Endometrial microvascular endothelial cells (primary cell): ENCODE data around the gene C14orf119. TPM values are rescaled to one million over a fixed set of nuclear protein-coding genes. Genes with fewer than 3 reads are reported as not detected.
"Not testable (repeated sequence)": the region's sequence is repeated elsewhere in the genome, so short reads cannot be mapped to it uniquely, and the experiment has no call there.

Experiments used
- in situ Hi-C: cut with HindIII; loops from 2 replicates; pipeline ENCODE4 v1.10.0; 2017; ENCODE audit warnings: low sequenced_read_pairs, low pct_unique_long_range_greater_than_20kb; ENCODE audit errors: inconsistent ontology term
- total RNA-seq: library from RNA; depleted of rRNA; stranded (reverse); fragments of >200 nt; gene quantifications from one replicate; pipeline ENCODE4 v1.2.3, GENCODE V29; 2015; ENCODE audit errors: inconsistent ontology term

The C14orf119 gene
- total RNA-seq, 1 donor from 2014 or later, result 51.6 TPM

DNA sequence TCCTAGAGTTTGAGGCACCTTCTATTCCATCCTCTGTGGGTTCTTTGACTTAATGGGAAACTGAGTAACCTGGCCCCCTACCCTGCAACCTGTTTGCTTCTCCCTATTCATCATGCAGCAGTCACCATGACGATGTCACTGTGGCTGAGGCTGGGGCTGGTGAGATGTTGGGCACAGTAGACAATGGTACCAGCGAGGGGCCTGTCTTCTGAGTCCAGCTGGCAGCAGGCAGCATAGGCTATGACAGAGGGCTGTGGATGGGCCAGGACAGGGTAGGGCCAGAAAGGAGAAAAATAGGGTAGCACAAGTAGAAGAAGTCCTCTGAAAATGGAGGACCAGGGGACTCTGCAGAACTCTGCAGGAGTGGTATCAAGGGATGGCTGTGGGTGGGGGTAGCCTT, 7.5 kb downstream of the C14orf119 start:
- in situ Hi-C loops, result no loop called here

DNA sequence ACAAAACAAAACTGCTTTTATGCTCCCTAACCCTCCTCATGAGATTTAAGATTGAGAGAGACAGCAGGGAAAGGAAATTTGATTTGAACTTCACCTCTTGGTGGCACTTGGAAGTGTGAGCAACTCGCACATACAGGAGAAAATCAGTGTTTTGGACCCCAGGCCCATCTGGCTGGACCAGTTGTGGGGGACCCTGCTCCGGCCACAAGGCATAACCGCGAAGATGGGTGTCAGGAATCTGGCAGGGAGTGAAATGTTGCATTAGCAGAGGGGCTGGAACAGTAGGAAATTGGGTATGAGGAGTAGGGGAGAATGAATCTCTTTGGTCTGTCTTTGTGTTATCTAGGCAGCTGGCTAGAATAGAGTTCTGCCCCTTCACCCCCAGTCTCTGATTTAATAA, 8.3 kb downstream of the C14orf119 start:
- in situ Hi-C loops, result no loop called here

DNA sequence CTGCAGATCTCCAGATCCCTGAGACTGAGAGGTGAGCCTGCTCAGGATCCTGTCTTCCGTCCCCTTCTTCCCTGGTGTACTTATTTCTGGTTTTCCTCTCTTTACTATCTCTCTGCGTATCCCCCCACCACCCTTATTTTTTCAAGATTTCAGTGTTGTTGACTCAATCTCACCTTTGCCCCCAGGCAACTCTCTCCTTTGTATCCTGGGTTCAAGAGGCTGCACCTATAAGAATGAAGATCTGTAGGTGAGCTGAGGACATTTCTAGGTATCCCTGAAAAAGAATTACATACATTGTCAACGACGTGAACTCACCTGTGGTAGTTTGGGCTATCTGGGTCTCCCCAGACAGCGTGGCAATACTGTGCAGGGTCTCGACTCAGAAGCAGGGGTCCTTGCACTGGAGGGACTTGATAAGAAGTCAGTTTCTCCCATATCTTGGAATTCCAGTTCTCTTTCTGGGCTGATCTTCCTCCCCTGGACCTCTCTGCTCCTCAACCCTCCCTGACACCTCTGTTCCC, 8.8 kb downstream of the C14orf119 start:
- in situ Hi-C loops, result no loop called here

DNA sequence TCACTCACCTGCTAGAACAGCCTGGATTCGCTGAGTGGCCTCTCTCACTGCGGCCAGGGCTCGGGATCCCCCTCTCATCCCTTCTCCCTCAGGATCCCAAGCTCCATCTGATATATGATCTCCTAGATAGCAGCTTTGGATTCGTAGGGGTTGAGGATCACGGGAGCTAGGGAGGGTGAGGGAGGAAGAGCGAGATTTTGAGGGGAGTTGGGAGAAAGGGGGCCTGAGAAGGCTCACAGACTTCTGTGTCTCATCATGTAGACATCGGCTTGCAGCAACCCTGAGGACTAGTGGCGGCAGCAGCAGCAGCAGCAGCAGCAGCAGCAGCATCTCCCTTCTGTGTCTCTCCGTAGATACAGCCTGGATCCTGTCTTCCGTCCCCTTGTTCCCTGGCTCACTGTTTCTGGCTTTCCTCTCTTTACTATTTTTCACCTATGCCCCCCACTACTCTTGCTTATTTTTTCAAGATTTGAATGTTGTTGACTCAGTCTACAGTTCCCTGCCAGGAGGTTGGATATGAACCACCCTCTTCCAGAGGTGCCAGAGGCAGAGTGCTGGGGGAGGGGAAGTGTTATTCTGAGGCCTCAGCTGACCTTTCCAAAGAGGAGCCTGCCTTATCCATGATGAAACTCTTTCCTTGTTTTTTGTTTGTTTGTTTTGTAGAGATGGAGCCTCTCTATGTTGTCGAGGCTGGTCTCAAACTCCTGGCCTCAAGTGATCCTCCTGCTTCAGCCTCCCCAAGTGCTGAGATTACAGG, 9.5 kb downstream of the C14orf119 start, which contains the start of gene CIROP:
Gene CIROP, minus strand, starts transcription at position 399 of the 757 bp plus-strand sequence. Its CDS starts 69 bp downstream, at position 330.
- in situ Hi-C loops, result no loop called here

DNA sequence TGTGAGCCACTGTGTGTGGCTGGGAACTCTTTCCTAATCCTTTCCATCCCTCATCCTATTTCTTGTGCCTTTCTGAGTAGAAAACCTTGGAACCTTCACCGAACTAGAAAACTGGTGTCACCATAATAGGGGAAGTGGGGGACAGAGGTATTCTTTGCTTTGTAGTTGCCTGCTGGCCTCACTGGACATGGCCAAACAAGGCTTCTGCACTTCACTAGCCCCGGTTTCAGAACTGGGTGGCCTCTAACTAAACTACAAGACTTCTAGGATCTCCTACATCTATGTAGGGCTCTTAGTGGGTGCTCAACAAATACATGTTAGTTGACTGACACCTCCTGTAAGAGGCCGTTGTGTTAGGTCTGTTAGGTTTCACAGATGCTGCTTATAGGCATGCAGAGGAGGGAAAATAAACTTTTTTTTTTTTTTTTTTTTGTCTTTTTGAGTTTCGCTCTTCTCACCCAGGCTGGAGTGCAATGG, 10.1 kb downstream of the C14orf119 start:
- in situ Hi-C loops, result no loop called here

DNA sequence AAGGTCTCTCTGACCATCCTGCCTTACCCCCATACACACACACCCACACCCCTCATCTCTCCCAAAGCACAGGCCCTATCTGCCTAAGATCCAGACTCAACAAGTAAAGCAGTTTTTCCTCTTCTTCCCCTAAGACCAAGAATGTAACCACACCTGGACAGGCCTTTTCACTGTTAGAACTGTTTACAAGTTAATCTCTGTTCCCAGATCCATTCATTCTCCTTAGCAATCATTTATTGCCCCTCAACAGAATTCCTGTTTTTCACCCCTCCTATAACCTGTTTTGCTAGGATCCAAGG, 11.4 kb downstream of the C14orf119 start:
- in situ Hi-C loops, result no loop called here

DNA sequence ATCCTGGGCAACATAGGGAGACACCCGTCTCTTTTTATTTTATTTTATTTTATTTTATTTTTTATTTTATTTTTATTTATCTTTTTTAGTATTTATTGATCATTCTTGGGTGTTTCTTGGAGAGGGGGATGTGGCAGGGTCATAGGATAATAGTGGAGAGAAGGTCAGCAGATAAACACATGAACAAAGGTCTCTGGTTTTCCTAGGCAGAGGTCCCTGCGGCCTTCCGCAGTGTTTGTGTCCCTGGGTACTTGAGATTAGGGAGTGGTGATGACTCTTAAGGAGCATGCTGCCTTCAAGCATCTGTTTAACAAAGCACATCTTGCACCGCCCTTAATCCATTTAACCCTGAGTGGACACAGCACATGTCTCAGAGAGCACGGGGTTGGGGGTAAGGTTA, 12.3 kb downstream of the C14orf119 start:
- in situ Hi-C loops, result not testable (repeated sequence)

DNA sequence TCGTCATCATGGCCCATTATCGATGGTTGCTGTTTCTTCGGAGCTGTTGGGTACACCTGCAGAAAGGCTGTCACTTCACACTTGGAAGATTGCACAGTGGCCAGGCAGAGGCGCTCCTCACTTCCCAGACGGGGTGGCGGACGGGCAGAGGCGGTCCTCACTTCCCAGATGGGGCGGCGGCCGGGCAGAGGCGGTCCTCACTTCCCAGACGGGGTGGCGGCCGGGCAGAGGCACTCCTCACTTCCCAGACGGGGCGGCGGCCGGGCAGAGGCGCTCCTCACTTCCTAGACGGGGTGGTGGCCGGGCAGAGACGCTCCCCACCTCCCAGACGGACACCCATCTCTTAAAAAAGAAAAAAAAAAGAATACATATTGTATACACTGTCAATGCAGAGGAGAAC, 12.9 kb downstream of the C14orf119 start:
- in situ Hi-C loops, result not testable (repeated sequence)

DNA sequence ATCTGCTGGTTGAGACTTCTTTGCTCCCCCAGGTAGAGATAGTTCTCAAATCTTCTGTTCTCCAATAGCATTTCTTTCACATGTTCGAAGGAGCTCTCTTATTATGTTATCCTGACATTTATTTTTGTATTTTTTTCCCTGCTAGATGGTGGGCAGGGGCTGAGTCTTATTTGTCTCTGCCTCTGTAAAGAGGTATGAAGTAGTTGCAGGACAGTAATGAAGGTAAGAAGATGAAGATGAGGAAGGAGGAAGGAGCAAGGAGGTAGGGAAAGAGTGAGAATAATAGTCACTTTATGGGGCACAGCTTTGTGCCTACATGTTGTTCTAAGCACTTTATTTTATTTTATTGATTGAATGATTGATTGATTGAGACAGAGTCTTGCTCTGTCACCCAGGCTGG, 14.5 kb downstream of the C14orf119 start:
- in situ Hi-C loops, result no loop called here

DNA sequence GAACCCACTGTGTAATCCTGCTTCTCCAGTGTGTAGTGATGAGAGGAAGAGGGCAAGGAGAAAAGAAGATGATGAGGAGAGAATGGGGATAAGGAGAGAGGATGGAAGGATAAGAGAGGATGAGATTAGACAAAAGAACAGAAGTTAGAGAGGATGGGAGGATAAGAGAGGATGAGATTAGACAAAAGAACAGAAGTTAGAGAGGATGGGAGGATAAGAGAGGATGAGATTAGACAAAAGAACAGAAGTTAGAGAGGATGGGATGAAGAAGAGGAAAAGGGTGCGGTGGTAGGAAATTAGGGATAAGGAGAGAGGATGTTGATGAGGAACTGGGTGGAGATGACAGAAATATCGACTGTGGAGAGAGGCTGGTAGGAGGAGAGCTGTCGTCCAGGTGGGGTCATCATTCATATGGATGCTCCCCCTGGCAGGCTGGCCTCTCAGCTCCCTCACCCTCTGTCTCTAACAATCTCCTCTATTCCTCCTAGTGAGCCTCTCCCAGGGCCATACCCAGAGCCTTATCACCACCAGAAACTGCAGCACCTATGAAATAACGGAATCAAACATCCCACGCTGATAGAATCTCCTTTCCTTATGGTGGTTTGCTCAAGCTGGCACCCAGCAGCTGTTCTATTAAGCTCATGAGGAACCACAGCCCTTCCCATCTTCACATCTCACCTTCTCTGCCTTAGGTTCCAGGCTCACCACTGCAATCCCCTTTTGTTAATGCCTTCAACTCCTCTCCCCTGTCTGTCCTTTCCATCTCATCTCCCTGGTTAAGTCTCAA, 15.5 kb downstream of the C14orf119 start:
- in situ Hi-C loops, result no loop called here

DNA sequence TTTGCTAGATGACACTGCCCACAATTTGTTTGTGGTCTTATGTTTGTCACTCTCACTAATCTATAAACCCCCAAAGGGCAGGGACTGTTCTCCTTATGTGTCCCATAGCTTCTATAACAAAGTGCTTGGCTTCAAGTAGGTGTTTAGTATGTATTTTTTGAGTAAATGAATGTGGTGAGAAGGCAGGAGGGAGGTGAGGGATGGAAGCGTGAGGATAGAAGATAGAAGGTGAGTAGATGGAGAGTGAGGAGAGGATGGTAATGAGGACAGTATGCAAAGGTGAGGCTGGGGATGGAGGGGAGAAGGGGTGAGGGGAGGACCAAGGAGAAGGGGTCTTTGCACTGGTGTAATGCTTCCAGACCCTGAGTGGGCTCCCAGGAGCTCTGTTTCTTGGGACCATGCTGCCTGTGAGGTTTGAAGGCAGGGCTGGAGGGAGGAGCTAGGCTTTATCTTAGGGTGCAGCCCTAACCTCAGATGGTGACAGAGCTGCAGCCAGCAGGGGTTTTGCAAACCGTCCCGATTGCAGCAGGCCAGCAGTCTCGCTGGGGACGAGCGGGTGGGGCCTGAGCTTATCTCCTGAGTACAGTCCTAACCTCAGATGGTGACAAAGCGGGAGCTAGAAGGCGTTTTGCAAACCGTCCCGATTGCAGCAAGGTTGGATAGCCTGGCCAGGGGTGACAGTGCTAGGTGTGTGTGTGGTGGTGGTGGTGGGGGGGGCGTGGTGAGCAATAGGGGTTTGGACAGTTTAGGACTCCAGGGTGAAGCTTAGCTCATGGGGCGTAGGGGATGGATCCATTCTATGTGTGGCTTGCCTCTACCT, 17.3 kb downstream of the C14orf119 start:
- in situ Hi-C loops, result no loop called here

DNA sequence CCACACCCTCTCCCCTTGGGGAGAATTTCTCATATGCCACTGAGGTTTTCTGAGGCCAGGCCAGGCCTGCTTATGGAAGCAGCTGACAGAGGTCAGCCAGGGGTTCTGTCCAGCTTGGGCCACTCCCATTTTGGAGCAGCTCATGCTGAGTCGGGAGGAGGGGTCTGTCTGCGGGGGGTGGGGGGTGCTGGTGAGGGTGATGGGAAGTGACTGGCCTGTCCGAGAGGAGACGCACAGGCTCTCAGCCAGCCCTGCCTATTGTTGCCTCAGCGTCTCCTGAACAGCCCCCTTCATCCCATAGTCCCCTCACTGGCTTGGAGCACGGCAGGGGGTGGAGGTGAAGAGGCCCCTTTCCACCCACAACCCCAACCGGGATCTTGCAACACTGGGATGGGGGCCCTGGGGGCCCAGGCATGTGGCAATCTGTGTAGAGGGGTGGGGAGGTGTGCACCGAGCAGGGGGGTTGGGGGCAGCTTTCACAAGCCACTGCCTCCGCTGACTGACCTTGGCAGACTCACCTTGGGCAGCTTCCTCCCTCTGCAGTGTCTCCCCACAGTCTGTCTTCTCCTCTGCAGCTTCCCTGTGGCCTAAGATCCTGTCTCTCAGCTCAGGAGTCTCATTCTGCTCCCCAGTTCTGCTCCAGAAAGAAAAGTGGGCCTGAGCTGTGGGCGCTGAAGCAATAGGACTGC, 18.3 kb downstream of the C14orf119 start:
- in situ Hi-C loops, result no loop called here

DNA sequence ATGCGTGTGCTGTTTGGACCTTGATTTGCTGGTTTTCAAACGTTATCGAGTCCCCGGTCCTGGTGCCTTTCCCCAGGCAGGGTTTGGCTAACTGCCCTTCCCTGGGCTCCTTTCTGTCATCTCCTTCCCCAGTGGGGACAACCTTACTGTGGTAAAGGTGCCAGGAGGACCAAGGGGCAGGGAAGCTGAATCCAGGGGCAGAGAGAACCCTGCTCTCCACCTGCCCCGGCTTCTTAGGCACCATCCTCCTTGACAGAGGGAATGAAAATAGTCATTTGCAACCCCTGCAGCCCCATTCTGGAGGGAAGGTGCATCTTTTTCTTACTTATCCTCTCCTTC, 18.8 kb downstream of the C14orf119 start:
- in situ Hi-C loops, result no loop called here

DNA sequence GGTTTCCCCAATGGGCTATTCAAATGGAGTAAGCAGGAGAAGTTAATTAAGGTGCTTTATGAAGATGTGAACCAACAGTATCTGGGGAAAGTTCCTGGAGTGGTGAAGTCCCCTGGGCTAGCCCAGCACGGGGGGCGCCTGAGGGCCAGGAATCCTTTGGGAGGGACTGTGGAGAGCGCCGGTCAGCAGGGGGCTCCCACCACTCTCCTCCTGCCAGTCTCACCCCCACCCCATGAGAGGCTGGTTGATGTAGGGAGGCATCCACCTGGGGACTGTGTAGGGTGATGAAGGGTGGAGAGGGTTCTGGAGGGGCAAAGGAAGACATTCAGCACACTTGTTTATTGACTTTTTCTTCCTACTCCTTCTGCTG, 19.3 kb downstream of the C14orf119 start:
- in situ Hi-C loops, result no loop called here

DNA sequence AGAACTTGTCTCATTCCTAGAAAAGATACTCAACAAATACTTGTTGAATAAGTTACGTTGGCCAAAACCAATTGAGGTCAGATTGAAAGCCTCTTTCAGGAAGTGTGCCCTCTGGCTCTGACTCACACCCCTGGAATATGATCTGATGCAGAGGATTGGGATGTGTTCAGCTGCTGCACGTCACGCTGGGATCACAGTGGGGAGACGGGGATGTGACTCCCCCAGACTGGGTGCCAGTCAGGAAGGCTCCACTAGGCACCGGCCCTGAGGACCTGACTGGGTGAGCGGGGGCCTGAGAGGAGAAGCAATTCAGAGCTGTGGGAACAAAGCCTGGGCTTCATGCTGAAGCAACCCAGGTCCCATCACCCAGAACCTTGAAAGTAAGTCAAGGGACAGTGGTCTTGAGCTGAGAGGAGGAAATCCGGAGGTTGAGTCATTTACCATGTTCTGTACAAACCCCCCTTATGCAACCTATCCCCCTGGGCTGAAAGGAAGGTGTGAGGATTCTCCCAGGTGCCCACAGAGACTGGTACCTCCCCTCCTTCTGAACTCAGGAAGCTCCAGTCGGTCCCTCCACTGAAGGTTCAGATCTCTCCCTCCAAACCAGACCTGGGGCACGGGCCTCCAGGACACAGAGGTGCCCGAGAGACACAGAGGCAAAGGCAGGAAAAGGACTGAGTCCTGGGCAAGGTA, 19.9 kb downstream of the C14orf119 start:
- in situ Hi-C loops, result no loop called here

DNA sequence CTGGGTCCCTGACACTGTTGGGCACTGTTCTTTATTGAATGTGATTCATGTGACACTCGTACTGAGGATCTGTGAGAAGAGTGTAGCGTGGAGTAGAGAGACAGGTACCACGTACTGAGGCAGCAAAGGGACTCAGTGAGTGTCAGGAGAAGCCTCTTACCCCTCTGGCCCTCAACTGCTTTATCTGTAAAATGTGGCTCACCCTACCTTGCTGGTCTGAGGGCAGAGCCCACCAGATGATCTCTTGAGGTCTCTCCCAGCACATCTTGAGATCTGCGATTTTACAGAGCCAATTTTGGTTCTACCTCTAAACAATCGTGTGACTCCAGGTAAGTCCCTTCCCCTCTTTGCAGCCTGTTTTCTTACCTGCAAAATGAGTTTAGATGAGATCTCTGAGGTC, 20.6 kb downstream of the C14orf119 start:
- in situ Hi-C loops, result no loop called here

DNA sequence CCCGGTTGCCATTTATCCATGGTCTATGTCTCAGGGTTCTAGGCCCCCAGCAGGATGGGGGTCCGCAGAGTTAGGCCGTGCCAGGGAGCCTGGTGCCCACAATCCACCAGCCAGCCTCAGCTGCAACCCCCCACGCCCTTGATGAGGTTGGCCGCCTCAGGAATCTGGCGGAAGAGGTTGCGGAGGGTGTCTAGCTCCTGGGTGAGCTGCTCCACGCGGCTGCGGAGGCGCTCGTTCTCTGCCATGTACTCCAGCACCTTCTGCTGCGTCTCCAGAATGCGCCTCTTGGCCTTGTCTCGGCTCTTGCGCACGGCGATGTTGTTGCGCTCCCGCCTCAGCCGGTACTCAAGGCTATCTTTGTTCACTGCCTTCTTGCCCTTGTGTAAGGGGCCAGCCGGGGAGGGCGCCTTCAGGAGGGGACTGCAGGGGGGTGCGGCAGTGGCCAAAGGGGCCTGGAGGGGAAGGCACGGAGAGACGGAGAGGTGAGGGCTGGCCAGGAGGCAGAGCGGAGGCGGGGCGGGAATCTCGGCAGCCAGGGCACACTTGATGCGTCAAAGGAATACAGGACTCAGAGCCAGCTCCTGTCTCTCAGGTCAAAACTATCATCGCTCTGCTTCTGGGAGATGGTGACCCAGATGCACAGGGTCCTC, 22.2 kb downstream of the C14orf119 start:
- in situ Hi-C loops, result no loop called here
